Stimulated activated CD4-positive, alpha-beta T cell treated with anti-CD3 and anti-CD28 coated beads, TNF-alpha, amount 100 ng/mL, for 48 hours (primary cell): ENCODE measurements around the gene TSPAN5.

Experiments
- DNase-seq, 3 donors: peaks; one replicate each; pipeline ENCODE4 v3.0.0-alpha.2; 2020; ENCODE audit warnings: low read depth in 3 of 3

TSPAN5 gene

DNA sequence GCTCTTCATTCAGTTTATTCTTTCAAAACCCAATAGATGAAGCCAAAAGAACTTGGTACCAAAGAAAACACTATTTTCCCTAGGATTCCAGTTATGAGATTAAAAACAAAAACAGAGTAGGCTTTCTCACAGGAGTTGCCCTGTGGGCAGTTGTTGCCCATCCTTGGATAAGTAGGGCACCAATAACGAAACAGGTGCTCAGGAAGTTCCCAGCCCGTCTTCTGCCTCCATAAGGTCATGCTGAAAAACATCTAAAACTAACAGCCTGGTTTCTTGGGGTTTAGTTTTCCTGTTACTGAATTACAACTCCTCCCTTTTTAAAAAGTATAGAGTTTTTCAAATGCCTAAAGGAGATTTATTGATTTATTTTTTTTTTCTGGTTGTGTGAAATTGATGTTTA is 14.7 kb downstream of the TSPAN5 start:
- DNase-seq = no peak

- DNase-seq = no peak
These were observed 15.4 kb downstream of the TSPAN5 start for GRCh38 chr4:98642991-98643426.

- no peak for DNase-seq
These were observed 16.3 kb downstream of the TSPAN5 start for GRCh38 chr4:98641906-98642668.

DNA sequence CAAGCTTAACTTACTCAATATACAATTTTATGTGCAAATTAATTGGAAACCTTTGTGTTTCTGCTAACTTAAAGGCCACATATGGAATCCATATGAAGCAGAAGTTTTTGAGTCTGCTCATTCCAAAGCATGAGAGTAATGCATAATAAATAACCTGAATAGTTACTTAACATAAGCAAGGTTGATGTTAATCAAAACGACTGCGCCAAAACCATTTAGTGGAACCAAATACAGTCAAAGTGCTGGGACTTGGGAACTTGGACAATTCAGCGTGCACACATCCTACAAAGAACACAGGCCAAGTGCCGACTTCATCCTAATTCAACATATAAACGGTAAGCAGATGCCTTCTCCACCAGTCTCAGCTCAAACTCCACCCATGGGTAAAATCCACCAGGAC is 17.0 kb downstream of the TSPAN5 start:
- DNase-seq = no peak

- no peak for DNase-seq
These were observed 18.9 kb downstream of the TSPAN5 start for GRCh38 chr4:98639523-98639922.

DNA sequence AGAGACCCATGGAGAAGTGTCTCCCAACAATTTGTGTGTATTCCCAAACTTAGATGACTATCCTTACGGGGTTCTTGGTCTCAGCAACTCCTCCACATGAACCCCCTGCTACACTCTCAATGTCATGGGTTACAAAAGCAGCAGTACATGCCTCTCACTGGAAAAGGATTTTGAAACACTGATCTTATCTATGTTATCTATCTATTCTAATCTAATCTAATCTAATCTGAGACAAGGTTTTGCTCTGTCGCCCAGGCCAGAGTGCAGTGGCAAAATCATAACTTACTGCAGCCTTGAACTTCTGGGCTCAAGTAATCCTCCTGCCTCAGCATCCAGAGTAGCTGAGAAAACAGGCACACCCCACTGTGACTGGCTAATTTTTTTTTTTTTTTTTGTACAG is 19.3 kb downstream of the TSPAN5 start:
- no peak for DNase-seq

DNA sequence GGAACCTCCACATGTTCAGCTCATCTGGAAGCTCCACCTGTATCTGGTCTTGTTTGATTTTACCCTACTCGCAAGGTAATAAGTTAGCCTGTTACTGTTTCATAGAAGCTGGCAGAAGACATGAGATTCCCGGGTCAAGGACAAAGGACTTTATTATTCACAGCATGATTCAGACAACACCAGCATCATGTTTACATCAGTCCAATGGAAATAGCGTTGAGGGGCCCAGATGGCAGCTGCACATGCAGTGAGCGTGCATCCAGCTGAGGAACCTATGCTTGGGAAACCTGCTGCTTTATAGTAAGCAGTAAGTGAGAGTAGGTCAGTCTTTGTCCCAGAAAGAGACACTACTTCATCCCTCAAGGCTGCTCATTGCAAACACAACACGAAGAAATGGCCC is 19.8 kb downstream of the TSPAN5 start:
- DNase-seq = no peak

GRCh38 chr4:98634061-98634460 is 24.4 kb downstream of the TSPAN5 start:
- DNase-seq = no peak

- DNase-seq = no peak
These were observed 25.3 kb downstream of the TSPAN5 start for GRCh38 chr4:98633159-98633558.

- DNase-seq = no peak
These were observed 26.2 kb downstream of the TSPAN5 start for GRCh38 chr4:98632258-98632657.

DNA sequence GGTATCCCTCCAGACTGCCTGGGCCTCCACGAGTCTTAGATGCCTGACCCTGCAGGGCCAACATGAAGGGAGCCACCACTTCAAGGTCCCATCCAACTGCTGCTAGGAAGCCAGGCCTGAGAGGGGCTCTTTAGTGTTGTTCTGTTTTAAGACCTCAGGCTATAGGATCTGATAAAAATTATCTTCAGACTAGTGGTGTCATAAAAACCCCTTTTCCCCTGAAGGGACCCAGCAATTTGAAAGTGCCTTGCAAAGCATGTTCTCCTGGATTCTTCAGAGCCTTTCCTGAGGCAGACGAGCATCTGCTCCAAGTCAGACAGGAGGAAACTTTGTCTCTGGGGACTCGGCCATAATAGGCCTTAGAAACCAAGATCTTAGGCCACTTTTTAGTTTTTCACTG is 26.9 kb downstream of the TSPAN5 start:
- DNase-seq = no peak

- DNase-seq = no peak
These were observed 27.5 kb downstream of the TSPAN5 start for GRCh38 chr4:98630737-98631454.

DNA sequence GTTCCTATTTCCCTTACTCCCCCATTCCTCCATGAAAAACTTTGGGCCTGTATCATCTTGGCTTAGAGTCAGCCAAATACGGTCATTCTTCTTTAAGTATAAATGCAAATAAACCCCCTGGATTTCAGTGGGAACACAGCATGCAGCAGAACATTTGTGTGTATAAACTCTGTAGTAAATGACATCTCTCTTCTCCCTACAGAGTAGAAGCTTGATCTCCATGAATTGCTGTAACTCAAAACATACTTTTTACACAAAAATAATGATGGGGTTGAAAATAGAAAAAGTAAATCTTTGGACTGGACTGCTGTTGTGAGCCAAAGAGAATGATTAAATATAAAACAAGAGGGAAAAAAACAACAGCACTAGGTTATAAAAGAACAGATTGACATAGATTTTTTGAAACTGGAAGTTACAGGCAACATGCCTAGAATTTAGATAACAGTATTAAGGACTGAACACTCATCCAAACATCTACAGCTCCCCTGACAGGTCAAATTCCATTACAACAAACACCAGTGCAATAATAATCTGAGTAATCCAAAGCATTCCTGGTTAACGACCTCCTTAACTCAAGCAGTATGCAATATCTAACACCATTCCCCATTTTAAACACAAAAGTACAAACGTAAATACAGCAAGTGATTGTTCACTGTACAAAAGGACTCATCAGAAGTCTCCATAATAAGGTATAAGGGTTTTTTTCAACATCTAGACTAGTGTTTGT is 30.7 kb downstream of the TSPAN5 start:
- DNase-seq = no peak

- no peak for DNase-seq
These were observed 32.1 kb downstream of the TSPAN5 start for GRCh38 chr4:98626350-98626749.

DNA sequence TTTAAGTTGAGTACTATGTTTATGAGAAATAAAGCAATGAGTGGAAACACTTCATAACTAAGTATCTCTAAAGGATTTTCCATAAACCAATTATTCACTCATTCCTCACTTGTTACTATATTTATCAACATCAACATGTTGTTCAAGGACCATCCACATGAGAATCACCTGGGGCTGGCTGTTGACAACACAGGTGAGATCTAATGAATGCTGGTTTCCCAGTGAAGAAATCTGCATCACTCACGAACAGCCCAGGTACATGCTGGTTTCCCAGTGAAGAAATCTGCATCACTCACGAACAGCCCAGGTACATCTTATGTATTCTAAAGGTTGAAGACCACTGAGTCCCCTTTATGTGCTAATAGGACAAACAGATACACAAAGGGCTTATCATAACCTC is 32.5 kb downstream of the TSPAN5 start:
- no peak for DNase-seq

DNA sequence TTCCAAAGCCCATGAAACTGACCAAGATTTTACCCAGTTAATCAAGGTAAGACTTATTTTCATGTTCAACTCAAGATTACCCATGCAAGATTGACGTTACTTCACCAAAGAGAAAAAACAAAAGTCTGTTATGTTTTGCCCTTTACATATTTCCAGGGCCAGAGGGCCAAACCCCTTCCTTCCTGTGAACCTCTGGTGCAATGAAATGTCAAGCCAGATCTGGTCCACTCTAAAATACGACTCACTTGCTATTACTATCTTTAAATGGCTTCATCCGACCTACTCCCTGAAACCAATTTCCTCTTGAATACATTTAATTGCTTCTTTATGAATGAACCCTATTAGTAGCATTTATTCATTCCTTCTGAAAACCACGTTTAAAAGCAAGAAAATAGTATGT is 33.0 kb downstream of the TSPAN5 start:
- no peak for DNase-seq

DNA sequence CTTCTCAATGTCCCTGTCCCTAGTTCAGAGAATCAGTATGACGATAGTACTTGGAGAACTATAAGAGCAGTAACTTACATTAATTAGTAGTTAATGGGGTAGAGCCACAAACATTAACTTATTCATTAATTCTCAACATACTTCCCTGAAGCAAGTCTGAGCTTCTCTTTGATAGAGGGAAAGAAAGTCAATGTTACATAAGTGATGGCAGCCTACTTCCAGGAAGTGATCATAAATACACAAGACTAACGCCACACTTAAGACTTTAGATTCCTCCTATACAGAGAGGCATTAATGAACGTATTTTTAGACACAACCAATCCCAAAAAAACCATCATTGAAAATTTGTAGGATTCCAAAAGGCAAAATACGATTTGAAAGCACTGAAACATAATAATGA is 33.8 kb downstream of the TSPAN5 start:
- no peak for DNase-seq

DNA sequence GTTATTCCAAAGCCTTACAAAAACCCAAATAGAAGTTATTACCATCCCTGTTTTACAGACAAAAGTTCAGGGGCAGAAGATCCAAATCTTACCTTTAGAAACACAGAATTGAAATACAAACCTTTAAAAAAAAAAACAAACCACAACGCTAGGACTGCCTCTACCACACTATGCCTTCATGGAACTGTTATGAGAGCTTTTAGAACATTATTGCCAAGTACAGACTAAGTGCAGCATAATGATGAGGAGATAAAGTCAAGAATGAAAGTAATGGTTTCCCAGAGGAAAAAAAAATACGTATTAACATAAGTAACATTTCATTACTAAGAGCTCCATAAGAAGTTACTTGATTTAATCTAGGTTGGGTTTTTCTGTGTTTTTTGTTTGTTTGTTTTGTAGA is 34.3 kb downstream of the TSPAN5 start:
- no peak for DNase-seq

GRCh38 chr4:98623126-98623802 is 35.1 kb downstream of the TSPAN5 start:
- no peak for DNase-seq

- no peak for DNase-seq
These were observed 38.2 kb downstream of the TSPAN5 start for GRCh38 chr4:98620087-98620784.

DNA sequence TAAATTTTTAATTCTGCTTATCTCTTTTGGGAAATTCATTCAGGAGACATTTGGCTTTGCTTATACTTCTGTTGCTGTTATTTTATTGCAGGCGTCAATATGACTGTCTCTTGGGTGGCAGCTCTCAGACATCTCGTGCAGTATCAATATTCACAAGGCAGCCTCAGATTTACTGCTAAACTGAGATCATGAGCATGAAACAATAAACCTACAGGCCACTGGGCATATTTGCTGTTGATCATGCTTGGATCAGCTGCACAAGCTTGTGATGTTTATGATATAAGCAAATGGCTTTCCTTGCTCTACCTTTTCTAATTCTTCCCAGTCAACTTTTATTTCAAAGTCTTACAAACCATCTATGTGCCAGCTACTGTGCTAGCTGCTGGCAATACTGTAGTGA is 39.2 kb downstream of the TSPAN5 start:
- DNase-seq = no peak

DNA sequence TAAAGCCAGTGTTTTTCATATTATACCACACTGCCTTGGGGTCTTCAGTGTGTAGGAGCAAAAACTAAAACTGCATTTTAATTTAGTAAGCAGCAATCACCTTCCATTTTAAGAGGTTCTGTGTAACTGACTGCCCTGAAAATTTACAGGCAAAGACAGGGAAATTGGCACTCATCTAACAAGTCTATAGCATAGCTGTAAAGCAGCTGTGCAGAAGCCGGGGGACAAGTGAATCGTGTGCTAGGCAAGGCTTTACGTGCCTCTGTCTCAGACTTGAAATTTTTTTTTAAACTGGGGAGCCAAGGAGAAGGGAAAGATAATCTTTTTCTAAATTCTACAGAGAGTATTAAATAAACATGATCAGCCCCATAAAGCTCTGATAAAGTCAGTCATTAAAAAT is 39.7 kb downstream of the TSPAN5 start:
- DNase-seq = no peak
